Right lobe of liver (tissue), 4 donors: ENCODE results near the gene RTP2.

Experiments used
- CTCF ChIP-seq, 4 donors: fragments of 200-600 bp in 3 of 4; fragments of 450-650 bp in 1 of 4; IDR thresholded peaks; one replicate each; pipeline versions ENCODE4 v1.5.1 to v1.8.0; 2016 to 2022; ENCODE audit warnings: antibody characterized with exemption in 4 of 4, mild to moderate bottlenecking in 2 of 4
- POLR2A ChIP-seq: fragments of 450-650 bp; IDR thresholded peaks from one replicate; pipeline ENCODE4 v1.6.1; 2017; ENCODE audit warnings: antibody characterized with exemption, mild to moderate bottlenecking
- donor health status: DM: no; HTN: no; CAD: no.
- donor health status: DM: no; HTN: no; CAD: no.
- donor health status: DM: no; HTN: yes; CAD: no.

- peak; percentile 88 to 95 (median 92) for TF ChIP-seq CTCF (IDR thresholded peaks at IDR 0.05)
- no peak for TF ChIP-seq POLR2A
Measured at GRCh38 chr3:187679638-187680396, 22.5 kb downstream of the RTP2 start.
